Mammary epithelial cell (primary cell): ENCODE measurements around the gene CST9.

Source experiments
- EZH2 ChIP-seq: IDR thresholded peaks from 2 replicates; pipeline ENCODE4 v1.6.1; 2012; ENCODE audit warnings: low read length, inconsistent platforms, borderline replicate concordance
- TF ChIP-seq, protein P1 (sequence below), 2 donors: IDR thresholded peaks in 1 of 2; conservative IDR thresholded peaks in 1 of 2; 2 replicates each; pipeline ENCODE4 v1.5.1; 2011 to 2012; ENCODE audit warnings: inconsistent platforms in 2 of 2, low read length in 2 of 2, mild to moderate bottlenecking in 2 of 2, control low read depth in 1 of 2, low read depth in 1 of 2; ENCODE audit not compliant: insufficient read depth in 1 of 2; ENCODE audit errors: extremely low read depth in 1 of 2

DNA sequence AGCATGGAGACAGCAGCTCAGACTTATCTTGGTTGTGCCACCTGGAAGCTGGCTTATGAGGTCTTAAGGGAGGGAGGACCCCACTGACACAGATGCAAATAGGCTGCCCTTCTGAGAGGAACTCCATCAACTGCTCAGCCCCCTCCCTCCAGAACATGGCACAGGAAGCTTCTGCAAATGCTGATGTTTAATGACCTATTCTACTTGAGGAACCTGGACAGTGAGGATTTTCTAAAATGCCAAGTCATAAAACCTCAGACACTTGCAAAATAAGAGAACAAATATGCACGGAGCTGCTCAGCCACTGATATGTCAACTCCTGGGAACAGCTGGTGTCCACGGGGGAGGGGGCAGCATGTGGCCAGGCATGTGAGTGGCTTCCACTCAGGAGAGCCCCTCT, 3.5 kb downstream of the CST9 start:
- TF ChIP-seq, protein P1, sequence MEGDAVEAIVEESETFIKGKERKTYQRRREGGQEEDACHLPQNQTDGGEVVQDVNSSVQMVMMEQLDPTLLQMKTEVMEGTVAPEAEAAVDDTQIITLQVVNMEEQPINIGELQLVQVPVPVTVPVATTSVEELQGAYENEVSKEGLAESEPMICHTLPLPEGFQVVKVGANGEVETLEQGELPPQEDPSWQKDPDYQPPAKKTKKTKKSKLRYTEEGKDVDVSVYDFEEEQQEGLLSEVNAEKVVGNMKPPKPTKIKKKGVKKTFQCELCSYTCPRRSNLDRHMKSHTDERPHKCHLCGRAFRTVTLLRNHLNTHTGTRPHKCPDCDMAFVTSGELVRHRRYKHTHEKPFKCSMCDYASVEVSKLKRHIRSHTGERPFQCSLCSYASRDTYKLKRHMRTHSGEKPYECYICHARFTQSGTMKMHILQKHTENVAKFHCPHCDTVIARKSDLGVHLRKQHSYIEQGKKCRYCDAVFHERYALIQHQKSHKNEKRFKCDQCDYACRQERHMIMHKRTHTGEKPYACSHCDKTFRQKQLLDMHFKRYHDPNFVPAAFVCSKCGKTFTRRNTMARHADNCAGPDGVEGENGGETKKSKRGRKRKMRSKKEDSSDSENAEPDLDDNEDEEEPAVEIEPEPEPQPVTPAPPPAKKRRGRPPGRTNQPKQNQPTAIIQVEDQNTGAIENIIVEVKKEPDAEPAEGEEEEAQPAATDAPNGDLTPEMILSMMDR (conservative IDR thresholded peaks at IDR 0.05 in 1 of 2, IDR thresholded peaks at IDR 0.05 in 1 of 2; ENCODE audit: extremely low read depth in 1 of 2, insufficient read depth in 1 of 2, low read depth in 1 of 2, low read length in 2 of 2) = no peak
- no peak for TF ChIP-seq EZH2
